Stimulated activated CD8-positive, alpha-beta memory T cell treated with anti-CD3 and anti-CD28 coated beads, Interleukin-4, amount 100 ng/mL, for 24 hours (primary cell): ENCODE results near the gene NUP214.
"Not testable (repeated sequence)": the region's sequence is repeated elsewhere in the genome, so short reads cannot be mapped to it uniquely, and the experiment has no call there.

Experiments
- DNase-seq: peaks from one replicate; pipeline ENCODE4 v3.0.0-alpha.2; 2020; ENCODE audit warnings: low read depth

The NUP214 gene

DNA sequence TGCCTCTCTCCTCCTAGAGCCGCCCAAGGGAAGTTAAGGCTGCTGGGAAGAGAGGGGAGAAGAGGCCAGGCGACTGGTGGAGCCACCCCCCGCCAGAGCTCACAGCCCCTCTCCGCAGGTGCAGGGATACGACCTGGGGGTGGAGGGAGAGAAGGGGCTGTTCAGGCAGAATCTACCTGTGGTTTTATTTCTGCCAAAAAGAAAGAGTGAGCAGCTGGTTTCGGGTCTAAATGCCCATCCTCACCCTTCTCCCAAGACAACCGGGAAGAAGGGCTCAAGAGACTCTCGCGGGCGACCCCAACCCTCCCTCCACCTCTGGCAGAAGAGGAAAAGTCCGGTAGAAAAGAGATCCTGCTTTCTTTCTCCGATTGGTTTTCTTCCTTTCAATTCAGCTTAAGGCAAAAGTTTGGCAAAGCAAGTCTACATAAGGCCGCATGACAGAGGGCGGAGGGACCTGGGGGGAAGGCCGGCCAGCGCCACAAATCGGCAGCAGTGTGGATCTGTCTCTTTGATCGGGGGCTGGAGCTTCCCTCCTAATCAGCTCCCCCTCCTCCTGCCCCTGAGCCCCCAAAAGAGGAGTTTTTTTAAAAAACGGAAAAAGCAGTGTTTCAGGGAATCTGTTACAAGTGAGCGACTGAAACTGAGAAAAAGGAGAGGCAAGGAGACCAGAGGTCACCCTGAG lies 134.7 kb downstream of the NUP214 start:
- DNase-seq: no peak

DNA sequence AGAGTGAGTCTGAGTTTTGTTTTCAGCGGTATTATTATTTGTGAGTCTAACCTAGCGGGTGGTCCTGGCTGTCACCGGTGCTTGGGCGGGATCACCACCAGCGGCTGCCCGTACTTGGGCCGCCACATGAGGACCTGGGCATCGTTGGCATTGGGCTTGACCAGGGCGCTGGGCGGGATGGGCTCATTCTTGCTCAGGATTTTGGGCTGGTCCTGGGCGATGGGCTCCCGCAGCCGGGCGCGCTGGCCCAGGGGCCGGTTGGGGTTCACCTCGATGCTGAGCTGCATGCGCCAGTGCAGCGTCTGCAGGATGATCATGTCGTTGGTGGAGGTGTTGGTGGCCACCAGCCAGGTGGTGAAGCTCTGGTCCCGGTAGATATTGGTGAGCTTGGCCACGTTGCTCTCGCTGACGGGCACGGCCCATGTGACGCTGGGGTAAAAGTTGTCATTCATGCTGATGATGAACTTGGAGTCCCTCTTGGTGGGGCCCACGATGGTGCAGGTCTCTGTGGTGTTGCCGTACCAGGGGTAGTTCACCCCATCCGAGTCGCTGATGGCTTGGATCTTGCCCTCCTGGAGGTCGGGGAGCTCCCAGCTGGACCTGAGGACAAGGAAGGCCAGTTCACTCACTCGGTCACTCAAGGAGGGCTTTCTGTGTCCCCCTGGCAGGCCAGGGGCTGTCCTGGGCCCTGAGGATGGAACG lies 135.5 kb downstream of the NUP214 start:
- DNase-seq: no peak

- no peak for DNase-seq
Observed at GRCh38 chr9:131262327-131263032, 137.1 kb downstream of the NUP214 start.

DNA sequence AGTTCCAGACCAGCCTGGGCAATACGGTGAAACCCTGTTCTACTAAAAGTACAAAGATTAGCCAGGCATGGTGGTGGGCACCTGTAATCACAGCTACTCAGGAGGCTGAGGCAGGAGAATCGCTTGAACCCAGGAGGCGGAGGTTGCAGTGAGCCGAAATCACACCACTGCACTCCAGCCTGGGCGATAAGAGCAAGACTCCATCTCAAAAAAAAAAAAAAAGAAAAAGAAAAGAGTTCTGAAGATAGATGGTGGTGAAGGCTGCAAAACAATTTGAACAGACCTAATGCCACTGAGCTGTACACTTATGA lies 137.6 kb downstream of the NUP214 start:
- not testable (repeated sequence) for DNase-seq

DNA sequence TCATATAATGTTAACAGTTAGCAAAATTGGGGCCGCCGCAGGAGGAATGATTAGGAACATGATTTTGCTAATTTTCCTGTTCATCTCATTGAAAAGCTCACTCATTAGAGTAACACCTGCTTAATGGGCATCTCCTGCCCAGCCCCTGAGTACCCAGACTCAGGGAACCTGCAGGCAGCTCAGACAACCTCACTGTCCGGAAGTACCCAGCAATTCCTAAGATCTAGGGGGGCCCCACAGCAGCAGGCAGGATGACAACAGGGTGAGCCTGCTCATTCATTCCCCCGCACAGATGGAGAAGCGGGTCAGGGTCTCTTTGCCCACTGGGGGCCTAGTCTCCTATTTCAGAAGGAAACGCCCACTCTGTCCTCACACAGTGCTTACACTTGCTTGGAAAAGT lies 138.3 kb downstream of the NUP214 start:
- DNase-seq: no peak

DNA sequence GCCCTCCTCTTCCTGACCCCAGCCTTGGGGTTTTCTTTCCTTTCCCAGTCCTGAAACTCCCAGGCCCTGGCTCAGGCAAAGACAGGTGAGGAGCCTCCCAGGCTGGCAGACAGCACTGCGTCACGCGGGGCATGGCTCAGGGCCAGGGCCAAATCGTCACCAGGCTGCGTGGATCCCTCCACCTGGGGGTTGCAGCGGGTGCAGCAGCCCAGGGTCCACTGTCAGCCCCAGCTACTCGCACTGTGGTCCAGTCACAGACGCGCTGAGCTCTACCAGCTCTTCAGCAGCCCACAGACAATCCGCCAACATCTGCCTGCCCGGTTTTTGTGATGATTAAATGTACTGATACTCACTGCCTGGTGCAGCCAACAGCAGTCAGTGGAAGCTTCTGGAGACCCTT lies 138.8 kb downstream of the NUP214 start:
- DNase-seq: no peak

- no peak for DNase-seq
Observed at GRCh38 chr9:131266266-131267229, 141.2 kb downstream of the NUP214 start.

DNA sequence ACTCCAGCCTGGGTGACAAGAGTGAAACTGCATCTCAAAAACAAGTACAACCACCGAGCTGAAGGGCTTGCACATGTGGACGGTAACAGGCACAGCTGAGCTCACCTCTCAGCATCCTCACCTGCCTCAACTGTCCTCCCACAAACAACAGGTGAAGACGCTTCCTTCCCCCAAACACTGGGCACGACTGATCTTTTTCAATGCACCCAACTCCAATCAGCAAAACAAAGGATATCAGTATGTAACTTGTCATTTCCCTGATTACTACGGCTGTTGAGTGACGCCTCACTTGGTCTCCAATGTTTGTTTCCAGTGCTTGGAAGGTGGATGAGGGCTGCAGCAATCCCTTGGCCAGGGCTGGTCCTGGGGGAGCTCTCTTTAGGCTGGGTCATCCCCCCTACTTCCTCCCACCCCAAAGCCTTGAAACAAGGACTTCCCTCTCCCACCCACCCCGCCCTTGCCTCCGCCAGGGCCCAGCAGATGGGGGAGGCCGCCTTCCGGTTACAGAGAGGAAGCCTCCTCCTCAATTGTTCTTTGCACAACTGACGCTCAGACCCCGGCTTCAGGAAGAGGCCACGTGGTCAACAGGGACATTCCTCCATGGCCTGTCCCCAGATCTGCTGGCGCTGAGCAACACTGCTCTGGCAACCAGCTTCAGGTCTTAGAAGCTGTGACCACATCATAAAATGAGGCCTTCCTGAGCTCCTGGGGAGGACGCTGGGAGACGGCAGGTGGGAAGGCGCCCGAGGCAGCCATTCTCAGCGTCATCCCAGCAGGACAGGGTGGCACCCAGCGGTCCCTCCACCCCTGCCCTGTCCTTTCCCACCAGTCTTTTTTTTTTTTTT lies 145.0 kb downstream of the NUP214 start:
- no peak for DNase-seq

DNA sequence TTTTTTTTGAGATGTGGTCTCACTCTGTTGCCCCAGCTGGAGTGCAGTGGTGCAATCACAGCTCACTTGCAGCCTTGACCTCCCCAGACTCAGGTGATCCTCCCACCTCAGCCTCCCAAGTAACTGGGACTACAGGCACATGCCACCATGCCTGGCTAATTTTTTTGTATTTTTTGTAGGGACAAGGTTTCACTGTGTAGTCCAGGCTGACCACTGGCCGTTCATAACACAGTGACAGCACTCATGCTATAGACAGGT lies 145.6 kb downstream of the NUP214 start:
- DNase-seq: not testable (repeated sequence)

GRCh38 chr9:131271506-131271931 lies 146.1 kb downstream of the NUP214 start:
- no peak for DNase-seq

- DNase-seq: no peak
Observed at GRCh38 chr9:131272212-131272611, 146.8 kb downstream of the NUP214 start.

DNA sequence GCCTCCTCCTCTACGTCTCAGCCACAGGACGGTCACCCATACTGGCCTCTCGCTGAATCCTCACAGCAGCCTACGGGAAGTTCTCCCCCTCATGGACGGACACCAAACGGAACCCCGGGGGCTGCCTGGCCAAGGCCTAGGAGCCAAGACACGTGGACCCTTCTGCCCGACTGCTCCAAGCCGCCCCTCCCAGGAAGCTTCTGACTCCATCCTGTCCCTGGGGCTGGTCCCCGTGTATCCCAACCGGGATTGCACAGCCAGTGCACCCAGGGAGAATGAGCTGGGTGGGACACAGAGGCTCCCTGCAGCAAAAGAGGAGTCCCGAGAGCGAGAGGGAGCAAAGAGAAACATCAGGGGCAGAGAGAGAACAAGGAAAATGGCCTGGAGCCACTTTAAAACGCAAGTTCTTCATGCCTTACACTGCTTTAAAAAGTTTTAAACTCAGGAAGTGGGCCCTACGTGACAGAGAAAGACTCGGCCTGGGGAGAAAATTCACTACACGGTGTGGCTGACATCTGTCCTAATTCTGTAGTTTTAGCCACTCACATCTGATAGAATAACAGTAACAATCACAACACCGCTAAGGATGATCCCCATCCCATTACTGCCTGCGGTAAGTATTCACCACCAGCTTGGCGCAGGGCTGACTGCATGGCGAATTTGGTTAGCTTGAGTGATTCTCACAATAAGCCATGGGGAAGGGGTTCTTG lies 147.9 kb downstream of the NUP214 start:
- no peak for DNase-seq

- no peak for DNase-seq
Observed at GRCh38 chr9:131273856-131274673, 148.7 kb downstream of the NUP214 start.

GRCh38 chr9:131274674-131275331 lies 149.4 kb downstream of the NUP214 start:
- DNase-seq: no peak

- no peak for DNase-seq
Observed at GRCh38 chr9:131275332-131276093, 150.1 kb downstream of the NUP214 start.

- no peak for DNase-seq
Observed at GRCh38 chr9:131276094-131276888, 150.9 kb downstream of the NUP214 start, which contains the start of gene FAM78A. TSS of gene FAM78A (minus strand) at chr9:131276510. CDS start at chr9:131276179, 331 bp downstream.

- DNase-seq: no peak
Observed at GRCh38 chr9:131276891-131277286, 151.5 kb downstream of the NUP214 start.
